ENCODE data around the gene DSCAML1. TPM values are rescaled to one million over a fixed set of nuclear protein-coding genes. Genes with fewer than 3 reads are reported as not detected.

Gene DSCAML1
- total and polyA plus RNA-seq, 9 of the 15 experiments (the other 6 are each of a cell fraction or from before 2014, with no cell fraction given): not detected

GRCh38 chr11:117823294-117823945, 26.4 kb upstream of the DSCAML1 start (continued):
- TF ChIP-seq RFX7 (CRISPR knock-in tag; IDR thresholded peaks at IDR 0.05): no peak

GRCh38 chr11:117822074-117823033, 25.3 kb upstream of the DSCAML1 start:
- H3K27ac ChIP-seq (ENCODE audit: extremely low read depth, low read depth, low read length): no peak overlapping the region
- H3K27me3 ChIP-seq (ENCODE audit: control insufficient read depth in 2 of 2, insufficient read depth in 2 of 2, low read length in 2 of 2): peaks cover 11 to 49% of the 10 kb centered on the region in 2 experiments
- no peak overlapping the region for H3K4me3 ChIP-seq
- peaks cover 0 to 18% of the 10 kb centered on the region in 2 experiments; a peak in 2 of 5 replicates for H3K4me1 ChIP-seq (replicated peaks in 1 of 2; ENCODE audit: control insufficient read depth in 2 of 2, insufficient read depth in 2 of 2, low read length in 2 of 2)
- no peaks in the 10 kb centered on the region for H3K9me3 ChIP-seq (replicated peaks; ENCODE audit: control insufficient read depth, insufficient read depth, low read depth, low read length)
- WGBS (ENCODE audit: insufficient coverage, low coverage, missing lambda C conversion rate): 12% methylated on average over 30 of the region's 33 CpGs
- no peak for FAIRE-seq
- H3K4me2 ChIP-seq (ENCODE audit: insufficient read depth, low read length): no peak overlapping the region
- H3K9ac ChIP-seq (ENCODE audit: insufficient read depth in 1 of 2, low read depth in 2 of 2, low read length in 2 of 2): no peak overlapping the region
- intact Hi-C loops (cut with micrococcal nuclease): loop anchor here (1.0 kb wide), 1 partner anchor 125 kb away; no protein-coding TSS in a partner anchor
- POLR2A ChIA-PET: interaction anchor here (0.6 kb wide), 1 partner anchor 109 kb away, joined by 3 read pairs; no protein-coding TSS in a partner anchor
- no peaks in the 10 kb centered on the region for H3K36me3 ChIP-seq (ENCODE audit: control insufficient read depth, insufficient read depth, low read length)
- no peak overlapping the region for H2AFZ ChIP-seq (ENCODE audit: low read depth, low read length)
- BruUV-seq (replicated peaks): no TSS peak
- ATAC-seq: peak; percentile 64
- no peaks in the 10 kb centered on the region for H3K79me2 ChIP-seq (ENCODE audit: control insufficient read depth, insufficient read depth, low read length)
- DNase-seq (ENCODE audit: extremely low read depth in 1 of 4, low spot score in 3 of 4): peak; percentile 40 to 56 (median 54)
- in situ Hi-C loops (cut with MboI): loop anchor here (5.0 kb wide), 2 partner anchors 125 to 225 kb away; no protein-coding TSS in a partner anchor
- peaks cover 13% of the 10 kb centered on the region for H4K20me1 ChIP-seq (replicated peaks; ENCODE audit: control insufficient read depth, insufficient read depth, low read length)
- H3K9me1 ChIP-seq (ENCODE audit: control insufficient read depth, insufficient read depth, low read length): peaks cover 2% of the 10 kb centered on the region
- CTCF ChIA-PET (ENCODE audit: low intra/inter-chr PET ratio): interaction anchor here (0.6 to 3.3 kb wide), 4 partner anchors 124 to 243 kb away, joined by 3 to 32 read pairs (median 14); no protein-coding TSS in a partner anchor
- no peak for TF ChIP-seq SFPQ (IDR thresholded peaks at IDR 0.05; ENCODE audit: low read depth, low read length)
- no peak for TF ChIP-seq POU5F1 (IDR thresholded peaks at IDR 0.05; ENCODE audit: borderline replicate concordance, low read depth, low read length, partially characterized antibody)
- TF ChIP-seq BMI1 (IDR thresholded peaks at IDR 0.05; ENCODE audit: low read length): no peak
- TF ChIP-seq MEF2D (tag; conservative IDR thresholded peaks at IDR 0.05; ENCODE audit: low read depth): no peak
- 0 out of 2 replicates have a peak, but pooled peaks have one; percentile 17 for TF ChIP-seq CC2D1A (IDR thresholded peaks at IDR 0.05)
- no peak for TF ChIP-seq EZH2 (IDR thresholded peaks at IDR 0.05; ENCODE audit: borderline replicate concordance, low read depth, low read length)
- TF ChIP-seq HDGF (IDR thresholded peaks at IDR 0.05): no peak
- TF ChIP-seq BRD9 (IDR thresholded peaks at IDR 0.05; ENCODE audit: low read depth, partially characterized antibody): no peak
- TF ChIP-seq ASH1L (IDR thresholded peaks at IDR 0.05; ENCODE audit: borderline replicate concordance, low read depth, partially characterized antibody): no peak
- TF ChIP-seq ZNF57 (CRISPR knock-in tag; IDR thresholded peaks at IDR 0.05): no peak
- TF ChIP-seq EWSR1 (IDR thresholded peaks at IDR 0.05; ENCODE audit: borderline replicate concordance, low read depth, partially characterized antibody): no peak
- peak; percentile 16; the same call in 1 of the 2 replicates for TF ChIP-seq RB1 (IDR thresholded peaks at IDR 0.05; ENCODE audit: low read depth)
- no peak for TF ChIP-seq ELK1 (CRISPR knock-in tag; IDR thresholded peaks at IDR 0.05)
- peak; percentile 27 to 60; a peak in 3 of 4 replicates for TF ChIP-seq RAD21 (CRISPR knock-in tag; conservative IDR thresholded peaks at IDR 0.05 in 1 of 2, IDR thresholded peaks at IDR 0.05 in 1 of 2)

All from K562 (cell line).